PFSK-1 (cell line): ENCODE data around the gene MYO16.

Source experiments
- FOXP2 ChIP-seq: optimal IDR thresholded peaks from 2 replicates; pipeline ENCODE3; 2011; ENCODE audit warnings: borderline replicate concordance, control low read depth, inconsistent platforms; ENCODE audit not compliant: insufficient read depth; ENCODE audit errors: extremely low read length, extremely low read depth
- POLR2AphosphoS5 ChIP-seq: IDR thresholded peaks from 2 replicates; pipeline ENCODE4 v1.6.1; 2012; ENCODE audit warnings: low read depth, mild to moderate bottlenecking, control low read depth, low read length, moderate library complexity
- REST ChIP-seq, 2 experiments: IDR thresholded peaks; 2 replicates each; pipeline versions ENCODE4 v1.6.1 to v1.8.0; 2011 to 2012; ENCODE audit warnings: low read depth in 2 of 2, low read length in 2 of 2, control low read depth in 1 of 2, inconsistent platforms in 1 of 2, mild to moderate bottlenecking in 1 of 2, moderate library complexity in 1 of 2; ENCODE audit not compliant: insufficient read depth in 1 of 2
- SIN3A ChIP-seq: IDR thresholded peaks from 2 replicates; pipeline ENCODE4 v1.6.1; 2012; ENCODE audit warnings: mild to moderate bottlenecking, low read length, moderate library complexity, borderline replicate concordance; ENCODE audit not compliant: insufficient read depth
- TAF1 ChIP-seq: IDR thresholded peaks from 2 replicates; pipeline ENCODE4 v1.6.1; 2012; ENCODE audit warnings: low read length, control low read depth, borderline replicate concordance; ENCODE audit not compliant: insufficient read depth

GRCh38 chr13:108667205-108667604, 37.8 kb downstream of the MYO16 start:
- TF ChIP-seq TAF1, result no peak
- TF ChIP-seq POLR2AphosphoS5, result no peak
- TF ChIP-seq FOXP2, result no peak
- TF ChIP-seq REST (IDR thresholded peaks at IDR 0.05; ENCODE audit: insufficient read depth in 1 of 2, low read depth in 2 of 2, low read length in 2 of 2), result no peak
- no peak for TF ChIP-seq SIN3A
